HCT116 (cell line): ENCODE measurements around the gene FLOT1. TPM values are rescaled to one million over a fixed set of nuclear protein-coding genes. Genes with fewer than 3 reads are reported as not detected.

ENCODE experiments used
- ATAC-seq: fragments of 200-7000 bp; cut with Tn5 transposase; 2 replicates; pipeline ENCODE4 v1.9.1; 2020; ENCODE audit warnings: mild to moderate bottlenecking, moderate library complexity
- BruUV-seq: library from RNA; stranded (reverse); fragments of 400-500 nt; replicated peaks from 2 replicates; lab custom pipeline; 2021; lab: Mats Ljungman, UMichigan
- CTCF ChIA-PET: fragments of 300-600 bp; sonication (Branson Sonifier 250); formaldehyde crosslinking; loops from one replicate; lab custom pipeline; 2021; ENCODE audit warnings: antibody characterized with exemption; lab: Charles Lee
- POLR2A ChIA-PET: fragments of 300-600, 350-600 bp; sonication (Branson Sonifier 250); formaldehyde crosslinking; loops from one replicate; lab custom pipeline; 2021; ENCODE audit warnings: antibody characterized with exemption; lab: Charles Lee
- RAD21 ChIA-PET, 2 experiments: fragments of 300-600 bp; sonication (Branson Sonifier 250); formaldehyde crosslinking; loops; one replicate each; lab custom pipeline; 2023; ENCODE audit warnings: low total read pairs in 2 of 2; ENCODE audit not compliant: uncharacterized antibody in 2 of 2, unreplicated experiment in 2 of 2, low non-redundant PET in 1 of 2; lab: Charles Lee
- DNase-seq: peaks from one replicate; pipeline ENCODE4 v3.0.0-alpha.2; 2010; ENCODE audit warnings: low read depth, low spot score
- H2AFZ ChIP-seq: fragments of 200-600 bp; shearing (Covaris generic), sonication (generic); 2 replicates; pipeline ENCODE4 v1.6.1; 2017; ENCODE audit warnings: low read depth, mixed run types, mixed read lengths, antibody characterized with exemption, low read length; ENCODE audit not compliant: poor library complexity, severe bottlenecking
- H3K27ac ChIP-seq: 2 replicates; pipeline ENCODE4 v1.5.1; 2012; ENCODE audit warnings: low read depth, low read length
- H3K27me3 ChIP-seq: fragments of 200-600 bp; sonication (generic); 2 replicates; pipeline ENCODE4 v1.6.1; 2016; ENCODE audit warnings: mixed run types, low read length, mixed read lengths; ENCODE audit not compliant: insufficient read depth
- H3K36me3 ChIP-seq, 2 experiments: fragments of 200-500 bp in 1 of 2; fragments of 200-600 bp in 1 of 2; sonication (Bioruptor generic) in 1 of 2; sonication (generic) in 1 of 2; 2 replicates each; pipeline versions ENCODE4 v1.5.1 to v1.6.1; 2014 to 2016; ENCODE audit warnings: low read length in 2 of 2, inconsistent platforms in 1 of 2, mixed read lengths in 1 of 2, mixed run types in 1 of 2; ENCODE audit not compliant: insufficient read depth in 2 of 2, control insufficient read depth in 1 of 2
- H3K4me1 ChIP-seq, 2 experiments: fragments of 200-600 bp in 1 of 2; sonication (generic) in 1 of 2; 2 replicates each; pipeline versions ENCODE4 v1.5.1 to v1.6.1; 2012 to 2017; ENCODE audit warnings: low read length in 2 of 2, inconsistent platforms in 1 of 2, mild to moderate bottlenecking in 1 of 2, mixed read lengths in 1 of 2, mixed run types in 1 of 2, moderate library complexity in 1 of 2; ENCODE audit not compliant: insufficient read depth in 2 of 2, control insufficient read depth in 1 of 2
- H3K4me2 ChIP-seq: fragments of 200-600 bp; sonication (generic); 2 replicates; pipeline ENCODE4 v1.6.1; 2017; ENCODE audit warnings: mixed run types, low read length, mixed read lengths
- H3K4me3 ChIP-seq, 2 experiments: fragments of 200-600 bp in 1 of 2; sonication (generic) in 1 of 2; replicated peaks in 1 of 2; 2 replicates each; pipeline ENCODE4 v1.5.1; 2011 to 2016; ENCODE audit warnings: low read length in 2 of 2, control low read depth in 1 of 2, low read depth in 1 of 2, mild to moderate bottlenecking in 1 of 2, mixed read lengths in 1 of 2, mixed run types in 1 of 2
- H3K79me2 ChIP-seq: fragments of 200-600 bp; sonication (generic); 2 replicates; pipeline ENCODE4 v1.6.1; 2017; ENCODE audit warnings: mild to moderate bottlenecking, mixed run types, low read length, moderate library complexity, mixed read lengths; ENCODE audit not compliant: insufficient read depth
- H3K9ac ChIP-seq: fragments of 200-600 bp; sonication (generic); 2 replicates; pipeline ENCODE4 v1.6.1; 2016; ENCODE audit warnings: low read length, mixed read lengths
- H3K9me2 ChIP-seq: fragments of 200-600 bp; sonication (generic), shearing (Covaris generic); 2 replicates; pipeline ENCODE4 v1.6.1; 2017; ENCODE audit warnings: mixed run types, mild to moderate bottlenecking, moderate library complexity; ENCODE audit not compliant: insufficient read depth
- H3K9me3 ChIP-seq, 2 experiments: fragments of 200-500 bp in 1 of 2; fragments of 200-600 bp in 1 of 2; sonication (Bioruptor generic) in 1 of 2; sonication (generic) in 1 of 2; 2 replicates each; pipeline ENCODE4 v1.6.1; 2014 to 2017; ENCODE audit warnings: low read length in 2 of 2, mixed read lengths in 2 of 2, inconsistent platforms in 1 of 2, low read depth in 1 of 2, mild to moderate bottlenecking in 1 of 2, mixed run types in 1 of 2, moderate library complexity in 1 of 2; ENCODE audit not compliant: control insufficient read depth in 1 of 2, insufficient read depth in 1 of 2
- H4K20me1 ChIP-seq: fragments of 200-600 bp; sonication (generic), shearing (Covaris generic); 2 replicates; pipeline ENCODE4 v1.6.1; 2017; ENCODE audit warnings: mixed run types, mild to moderate bottlenecking, moderate library complexity; ENCODE audit not compliant: insufficient read depth
- ELF1 ChIP-seq: IDR thresholded peaks from 2 replicates; pipeline ENCODE4 v1.6.1; 2012; ENCODE audit warnings: low read depth, borderline replicate concordance
- EZH2 ChIP-seq: fragments of 200-600 bp; sonication (generic); IDR thresholded peaks from 2 replicates; pipeline ENCODE4 v1.6.1; 2017; ENCODE audit warnings: antibody characterized with exemption, mixed run types
- FOSL1 ChIP-seq: IDR thresholded peaks from 2 replicates; pipeline ENCODE4 v1.6.1; 2012; ENCODE audit warnings: low read depth
- JUND ChIP-seq: IDR thresholded peaks from 2 replicates; pipeline ENCODE4 v1.6.1; 2012
- POLR2A ChIP-seq: IDR thresholded peaks from 2 replicates; pipeline ENCODE4 v1.7.0; 2011; ENCODE audit warnings: borderline replicate concordance; ENCODE audit not compliant: insufficient read depth, insufficient read length; ENCODE audit errors: extremely low read depth
- POLR2AphosphoS5 ChIP-seq: IDR thresholded peaks from 2 replicates; pipeline ENCODE4 v1.6.1; 2011; ENCODE audit warnings: mild to moderate bottlenecking, low read depth, low read length, moderate library complexity
- SIN3A ChIP-seq: IDR thresholded peaks from 2 replicates; pipeline ENCODE4 v1.6.1; 2012; ENCODE audit warnings: low read depth
- TCF7L2 ChIP-seq: IDR thresholded peaks from 2 replicates; pipeline ENCODE4 v1.7.0; 2011; ENCODE audit warnings: borderline replicate concordance, inconsistent platforms; ENCODE audit not compliant: insufficient read depth, insufficient read length; ENCODE audit errors: extremely low read depth
- YY1 ChIP-seq: IDR thresholded peaks from 2 replicates; pipeline ENCODE4 v1.6.1; 2011; ENCODE audit warnings: low read length, low read depth, moderate library complexity, mild to moderate bottlenecking; ENCODE audit not compliant: insufficient replicate concordance; ENCODE audit errors: extremely low read depth
- ZFX ChIP-seq: fragments of 450-650 bp; IDR thresholded peaks from 2 replicates; pipeline ENCODE4 v1.6.1; 2017
- intact Hi-C: fragments of 100-400 bp; cut with micrococcal nuclease; formaldehyde crosslinking; loops from 2 replicates; pipeline ENCODE4 v1.10.0; 2022
- total RNA-seq: library from RNA; stranded (reverse); gene quantifications from one replicate; pipeline ENCODE4 v1.2.1, GENCODE V29; 2021; ENCODE audit not compliant: unreplicated experiment
- TF ChIP-seq, protein P1 (sequence below): IDR thresholded peaks from 2 replicates; pipeline ENCODE4 v1.6.1; 2011; ENCODE audit warnings: mild to moderate bottlenecking, low read length, moderate library complexity; ENCODE audit not compliant: insufficient replicate concordance; ENCODE audit errors: extremely low read depth
- TF ChIP-seq, protein P2 (sequence below): IDR thresholded peaks from 2 replicates; pipeline ENCODE4 v1.6.1; 2012

Gene FLOT1
- total RNA-seq, 1 experiment from 2014 or later, result 117 TPM

DNA sequence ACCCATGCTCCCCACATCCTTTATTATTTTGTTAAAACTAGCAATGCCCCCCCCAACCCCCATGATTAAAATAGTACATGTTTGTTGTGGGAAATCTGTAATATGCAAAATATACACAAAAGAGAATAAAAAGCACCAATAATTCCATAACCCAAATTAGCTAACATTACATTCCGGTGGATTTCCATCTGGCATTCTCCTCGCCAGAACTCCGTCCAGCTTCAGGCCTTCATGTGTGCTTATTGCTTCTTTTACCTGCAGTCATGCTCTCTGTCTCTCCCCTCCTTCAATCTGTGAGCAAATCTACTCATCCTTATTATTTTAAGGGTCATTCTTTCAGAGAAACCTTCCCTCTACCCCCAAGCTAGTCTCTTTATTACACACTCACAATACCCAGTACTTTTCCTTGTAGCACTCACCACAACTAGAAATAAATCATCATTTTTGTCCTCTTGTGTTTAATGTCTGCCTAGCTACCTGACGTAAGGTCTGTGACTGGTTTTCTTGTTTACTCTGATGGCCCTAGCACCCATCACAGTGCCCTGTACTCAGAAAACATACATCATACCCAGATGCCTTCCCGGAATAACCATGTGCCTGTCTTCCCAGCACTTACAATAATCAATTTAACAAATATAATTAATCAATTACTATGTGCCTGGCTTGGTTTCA lies 27.5 kb upstream of the FLOT1 start:
- Histone ChIP-seq H4K20me1 (no peaks in the 10 kb centered on the region), H3K36me3 (no peaks in the 10 kb centered on the region)
- no peak for TF ChIP-seq SIN3A
- no peak for TF ChIP-seq ZFX
- no peak for TF ChIP-seq POLR2AphosphoS5
- no peak for TF ChIP-seq POLR2A
- no peak for TF ChIP-seq ELF1
- TF ChIP-seq EZH2, result no peak
- no peak for TF ChIP-seq JUND
- TF ChIP-seq, all 23 proteins: peak for 0
- Histone ChIP-seq H3K79me2 (no peaks in the 10 kb centered on the region), H3K4me1 (peaks cover 64 to 74% of the 10 kb centered on the region in 2 experiments), H3K4me3 (peak overlapping the region in 1 of 2 experiments; percentile 48; a peak in 2 of 4 replicates), H3K27me3 (no peaks in the 10 kb centered on the region), H3K9me3 (no peaks in the 10 kb centered on the region), H3K4me2 (peak overlapping the region; percentile 86), H3K27ac (peak overlapping the region; percentile 76), H3K9me2 (no peaks in the 10 kb centered on the region), H2AFZ (no peak overlapping the region), H3K9ac (peak overlapping the region; percentile 77)
- ChIA-PET CTCF (no interaction called here), RAD21 (interaction anchor here (0.9 to 1.5 kb wide), 3 partner anchors 18 to 23 kb away, joined by 4 to 6 read pairs (median 5); no protein-coding TSS in a partner anchor), POLR2A (interaction anchor here (0.7 to 12.4 kb wide), 16 partner anchors 9 to 155 kb away, joined by 3 to 195 read pairs (median 8); partner anchors contain the start of genes FLOT1, IER3 and MDC1)
- BruUV-seq, result TSS peak; percentile 78
- DNase-seq, result no peak
- peak; percentile 4 for ATAC-seq
- intact Hi-C loops, result loop anchor here (1.0 kb wide), 4 partner anchors 11 to 44 kb away; partner anchors contain the start of gene IER3

- POLR2A ChIA-PET, result interaction anchor here (0.7 to 12.4 kb wide), 16 partner anchors 8 to 154 kb away, joined by 3 to 195 read pairs (median 8); partner anchors contain the start of genes FLOT1, IER3 and MDC1
- no TSS peak for BruUV-seq
- no peaks in the 10 kb centered on the region for H3K79me2 ChIP-seq
Observed at GRCh38 chr6:30769088-30769852, 26.8 kb upstream of the FLOT1 start.

More at GRCh38 chr6:30769088-30769852, 26.8 kb upstream of the FLOT1 start:
- intact Hi-C loops, result loop anchor here (1.0 kb wide), 4 partner anchors 12 to 45 kb away; partner anchors contain the start of gene IER3
- H3K36me3 ChIP-seq, result no peaks in the 10 kb centered on the region
- RAD21 ChIA-PET, result interaction anchor here (0.8 to 1.5 kb wide), 5 partner anchors 17 to 46 kb away, joined by 3 to 6 read pairs (median 5); no protein-coding TSS in a partner anchor
- no peaks in the 10 kb centered on the region for H4K20me1 ChIP-seq
- peak; percentile 68 for TF ChIP-seq YY1
- TF ChIP-seq, protein P1, sequence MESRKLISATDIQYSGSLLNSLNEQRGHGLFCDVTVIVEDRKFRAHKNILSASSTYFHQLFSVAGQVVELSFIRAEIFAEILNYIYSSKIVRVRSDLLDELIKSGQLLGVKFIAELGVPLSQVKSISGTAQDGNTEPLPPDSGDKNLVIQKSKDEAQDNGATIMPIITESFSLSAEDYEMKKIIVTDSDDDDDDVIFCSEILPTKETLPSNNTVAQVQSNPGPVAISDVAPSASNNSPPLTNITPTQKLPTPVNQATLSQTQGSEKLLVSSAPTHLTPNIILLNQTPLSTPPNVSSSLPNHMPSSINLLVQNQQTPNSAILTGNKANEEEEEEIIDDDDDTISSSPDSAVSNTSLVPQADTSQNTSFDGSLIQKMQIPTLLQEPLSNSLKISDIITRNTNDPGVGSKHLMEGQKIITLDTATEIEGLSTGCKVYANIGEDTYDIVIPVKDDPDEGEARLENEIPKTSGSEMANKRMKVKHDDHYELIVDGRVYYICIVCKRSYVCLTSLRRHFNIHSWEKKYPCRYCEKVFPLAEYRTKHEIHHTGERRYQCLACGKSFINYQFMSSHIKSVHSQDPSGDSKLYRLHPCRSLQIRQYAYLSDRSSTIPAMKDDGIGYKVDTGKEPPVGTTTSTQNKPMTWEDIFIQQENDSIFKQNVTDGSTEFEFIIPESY, result peak; percentile 67
- peak; percentile 100 for TF ChIP-seq TCF7L2
- no peak for TF ChIP-seq FOSL1
- peak; percentile 75 for TF ChIP-seq POLR2AphosphoS5
- TF ChIP-seq, protein P2, sequence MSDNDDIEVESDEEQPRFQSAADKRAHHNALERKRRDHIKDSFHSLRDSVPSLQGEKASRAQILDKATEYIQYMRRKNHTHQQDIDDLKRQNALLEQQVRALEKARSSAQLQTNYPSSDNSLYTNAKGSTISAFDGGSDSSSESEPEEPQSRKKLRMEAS, result no peak
- DNase-seq (peak; percentile 96), ATAC-seq (peak; percentile 84)
- CTCF ChIA-PET, result interaction anchor here (1.0 kb wide), 1 partner anchor 17 kb away, joined by 4 read pairs; no protein-coding TSS in a partner anchor
- no peaks in the 10 kb centered on the region for H3K9me2 ChIP-seq
- H3K4me2 ChIP-seq, result peak overlapping the region; percentile 86
- H2AFZ ChIP-seq, result no peak overlapping the region
- H3K9ac ChIP-seq, result peak overlapping the region; percentile 77
- peak overlapping the region; percentile 76 for H3K27ac ChIP-seq
- H3K4me1 ChIP-seq, result peaks cover 66 to 75% of the 10 kb centered on the region in 2 experiments
- H3K9me3 ChIP-seq, result no peaks in the 10 kb centered on the region
- H3K4me3 ChIP-seq, result peak overlapping the region; percentile 15 to 48
- H3K27me3 ChIP-seq, result no peaks in the 10 kb centered on the region
